Effector memory CD4-positive, alpha-beta T cell (primary cell): ENCODE results near the gene PDYN.

Experiments used
- DNase-seq, 3 donors: peaks; one replicate each; pipeline ENCODE4 v3.0.0-alpha.2; 2020
- H3K27ac ChIP-seq: 2 replicates; pipeline ENCODE4 v1.7.0; 2013; ENCODE audit warnings: mild to moderate bottlenecking, low read length, moderate library complexity; ENCODE audit not compliant: insufficient read depth, poor library complexity, severe bottlenecking
- H3K27me3 ChIP-seq: replicated peaks from 2 replicates; pipeline ENCODE4 v1.7.0; 2013; ENCODE audit warnings: mild to moderate bottlenecking, low read length; ENCODE audit not compliant: insufficient read depth, control insufficient read depth, poor library complexity, severe bottlenecking
- H3K36me3 ChIP-seq: 2 replicates; pipeline ENCODE4 v1.7.0; 2013; ENCODE audit warnings: mild to moderate bottlenecking, low read length, moderate library complexity; ENCODE audit not compliant: control insufficient read depth, insufficient read depth
- H3K4me1 ChIP-seq: 2 replicates; pipeline ENCODE4 v1.7.0; 2013; ENCODE audit warnings: low read length, mild to moderate bottlenecking; ENCODE audit not compliant: control insufficient read depth, insufficient read depth, poor library complexity, severe bottlenecking
- H3K4me3 ChIP-seq: 2 replicates; pipeline ENCODE4 v1.7.0; 2013; ENCODE audit warnings: low read length, low read depth, mild to moderate bottlenecking; ENCODE audit not compliant: insufficient read depth, poor library complexity, severe bottlenecking
- H3K9me3 ChIP-seq: 2 replicates; pipeline ENCODE4 v1.7.0; 2013; ENCODE audit warnings: mild to moderate bottlenecking, low read length, moderate library complexity; ENCODE audit not compliant: control insufficient read depth

Gene PDYN

GRCh38 chr20:1938464-1939269, 55.2 kb downstream of the PDYN start:
- H3K36me3 ChIP-seq, result no peaks in the 10 kb centered on the region
- H3K27me3 ChIP-seq, result no peaks in the 10 kb centered on the region
- DNase-seq, result no peak
- H3K9me3 ChIP-seq, result no peaks in the 10 kb centered on the region
- no peaks in the 10 kb centered on the region for H3K4me1 ChIP-seq
- H3K27ac ChIP-seq, result no peak overlapping the region
- H3K4me3 ChIP-seq, result no peak overlapping the region

GRCh38 chr20:1937316-1937976, 56.4 kb downstream of the PDYN start:
- Histone ChIP-seq H3K4me3 (no peak overlapping the region), H3K27me3 (no peaks in the 10 kb centered on the region), H3K27ac (no peak overlapping the region), H3K4me1 (no peaks in the 10 kb centered on the region), H3K36me3 (no peaks in the 10 kb centered on the region), H3K9me3 (no peaks in the 10 kb centered on the region)
- no peak for DNase-seq

- Histone ChIP-seq H3K27me3 (peaks cover 4% of the 10 kb centered on the region), H3K4me1 (no peaks in the 10 kb centered on the region), H3K36me3 (no peaks in the 10 kb centered on the region), H3K27ac (no peak overlapping the region), H3K9me3 (no peaks in the 10 kb centered on the region), H3K4me3 (no peak overlapping the region)
- DNase-seq, result no peak
Measured at GRCh38 chr20:1935696-1936366, 58.0 kb downstream of the PDYN start.

GRCh38 chr20:1934721-1935573, 58.9 kb downstream of the PDYN start:
- Histone ChIP-seq H3K27ac (no peak overlapping the region), H3K4me1 (no peaks in the 10 kb centered on the region), H3K36me3 (no peaks in the 10 kb centered on the region), H3K4me3 (no peak overlapping the region), H3K9me3 (no peaks in the 10 kb centered on the region), H3K27me3 (peaks cover 4% of the 10 kb centered on the region)
- DNase-seq, result no peak

- no peak overlapping the region for H3K4me3 ChIP-seq
- H3K4me1 ChIP-seq, result no peaks in the 10 kb centered on the region
- no peak overlapping the region for H3K27ac ChIP-seq
- no peak for DNase-seq
- no peaks in the 10 kb centered on the region for H3K9me3 ChIP-seq
- H3K27me3 ChIP-seq, result peaks cover 4% of the 10 kb centered on the region
- no peaks in the 10 kb centered on the region for H3K36me3 ChIP-seq
Measured at GRCh38 chr20:1934156-1934555, 59.7 kb downstream of the PDYN start.

GRCh38 chr20:1933465-1933870, 60.4 kb downstream of the PDYN start:
- no peak for DNase-seq
- Histone ChIP-seq H3K27me3 (peaks cover 4% of the 10 kb centered on the region), H3K9me3 (no peaks in the 10 kb centered on the region), H3K27ac (no peak overlapping the region), H3K36me3 (no peaks in the 10 kb centered on the region), H3K4me1 (no peaks in the 10 kb centered on the region), H3K4me3 (no peak overlapping the region)

- no peaks in the 10 kb centered on the region for H3K9me3 ChIP-seq
- no peak for DNase-seq
- H3K4me3 ChIP-seq, result no peak overlapping the region
- no peaks in the 10 kb centered on the region for H3K4me1 ChIP-seq
- H3K36me3 ChIP-seq, result no peaks in the 10 kb centered on the region
- H3K27me3 ChIP-seq, result peaks cover 4% of the 10 kb centered on the region
- H3K27ac ChIP-seq, result no peak overlapping the region
Measured at GRCh38 chr20:1932971-1933370, 60.9 kb downstream of the PDYN start.

- Histone ChIP-seq H3K9me3 (no peaks in the 10 kb centered on the region), H3K36me3 (no peaks in the 10 kb centered on the region), H3K27ac (no peak overlapping the region), H3K4me1 (no peaks in the 10 kb centered on the region), H3K27me3 (peaks cover 4% of the 10 kb centered on the region), H3K4me3 (no peak overlapping the region)
- no peak for DNase-seq
Measured at GRCh38 chr20:1931830-1932229, 62.0 kb downstream of the PDYN start.

GRCh38 chr20:1930165-1930564, 63.7 kb downstream of the PDYN start:
- Histone ChIP-seq H3K27ac (no peak overlapping the region), H3K9me3 (no peaks in the 10 kb centered on the region), H3K4me3 (no peak overlapping the region), H3K36me3 (no peaks in the 10 kb centered on the region), H3K4me1 (no peaks in the 10 kb centered on the region), H3K27me3 (peaks cover 4% of the 10 kb centered on the region)
- no peak for DNase-seq
